Skeletal muscle satellite cell (primary cell): ENCODE results near the gene SIRT5. TPM values are rescaled to one million over a fixed set of nuclear protein-coding genes. Genes with fewer than 3 reads are reported as not detected.

Experiments used
- H3K27me3 ChIP-seq: 2 replicates; pipeline ENCODE4 v1.7.0; 2013; ENCODE audit warnings: low read length; ENCODE audit not compliant: control insufficient read depth, insufficient read depth
- H3K36me3 ChIP-seq: 2 replicates; pipeline ENCODE4 v1.7.0; 2013; ENCODE audit warnings: mild to moderate bottlenecking, control low read depth, low read length; ENCODE audit not compliant: insufficient read depth
- H3K4me1 ChIP-seq: 2 replicates; pipeline ENCODE4 v1.7.0; 2013; ENCODE audit warnings: low read length; ENCODE audit not compliant: control insufficient read depth, insufficient read depth
- H3K4me2 ChIP-seq: 2 replicates; pipeline ENCODE4 v1.7.0; 2013; ENCODE audit warnings: mild to moderate bottlenecking, low read length
- H3K4me3 ChIP-seq: 2 replicates; pipeline ENCODE4 v1.7.0; 2013; ENCODE audit warnings: low read length
- H3K9ac ChIP-seq: 2 replicates; pipeline ENCODE4 v1.7.0; 2013; ENCODE audit warnings: mild to moderate bottlenecking, low read depth, low read length, moderate library complexity
- H3K9me3 ChIP-seq: replicated peaks from 2 replicates; pipeline ENCODE4 v1.7.0; 2013; ENCODE audit warnings: mild to moderate bottlenecking, control low read depth, low read length
- total RNA-seq: library from RNA; depleted of rRNA; stranded (reverse); fragments of >200 nt; gene quantifications from 2 replicates; pipeline ENCODE4 v1.2.3, GENCODE V29; 2012; rRNA removed

Gene SIRT5
- 5.3 and 6.3 TPM in 2 replicates for total RNA-seq

DNA sequence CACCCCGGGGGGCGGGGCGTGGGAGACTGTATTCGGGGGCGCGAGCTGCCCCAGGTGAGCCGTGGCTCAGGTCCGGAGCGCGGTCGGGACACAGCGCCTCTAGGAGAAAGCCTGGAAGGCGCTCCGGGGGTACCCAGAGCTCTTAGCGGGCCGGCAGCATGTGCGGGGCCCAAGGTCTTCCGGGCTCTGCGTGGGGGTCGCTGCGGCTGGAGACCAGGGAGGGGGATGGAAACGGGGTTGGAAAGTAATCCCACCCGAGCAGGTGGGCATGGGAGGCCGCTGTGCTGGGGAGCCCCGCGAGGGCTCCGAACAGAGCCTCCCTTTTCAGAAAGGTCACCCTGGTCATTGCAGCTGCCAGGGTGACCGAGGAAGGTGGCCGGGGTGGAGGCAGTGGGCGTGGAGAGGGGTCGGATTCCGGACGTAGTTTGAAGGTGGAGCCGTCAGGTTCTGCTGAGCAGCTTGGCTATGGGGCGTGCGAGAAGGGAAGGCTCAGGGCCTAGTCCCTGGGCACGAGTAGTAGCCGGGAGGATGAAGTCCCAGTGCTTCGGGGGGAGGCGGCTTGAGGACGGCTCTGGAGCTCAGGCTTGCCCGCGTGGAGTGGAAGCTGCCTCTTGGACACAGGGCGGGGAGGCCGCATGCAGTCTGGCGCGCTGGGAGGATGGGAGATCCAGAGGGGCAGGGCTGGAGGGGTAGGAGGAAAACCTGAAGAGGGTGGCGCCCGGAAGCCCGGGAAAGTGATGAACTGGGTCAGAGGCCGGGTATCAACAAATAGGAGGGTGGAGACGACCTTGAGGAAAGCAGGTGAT is at the start of gene SIRT5:
TSS of gene SIRT5 (plus strand) at position 31 of the 806 bp plus-strand sequence. CDS start 9,510 bp downstream, outside the sequence.
- Histone ChIP-seq H3K36me3 (no peaks in the 10 kb centered on the region), H3K27me3 (peaks cover under 1% of the 10 kb centered on the region), H3K4me1 (peaks cover 4% of the 10 kb centered on the region), H3K4me2 (peak within 1 kb of the TSS; percentile 99), H3K9me3 (no peaks in the 10 kb centered on the region), H3K4me3 (peak within 1 kb of the TSS; percentile 90), H3K9ac (peak within 1 kb of the TSS; percentile 91)

DNA sequence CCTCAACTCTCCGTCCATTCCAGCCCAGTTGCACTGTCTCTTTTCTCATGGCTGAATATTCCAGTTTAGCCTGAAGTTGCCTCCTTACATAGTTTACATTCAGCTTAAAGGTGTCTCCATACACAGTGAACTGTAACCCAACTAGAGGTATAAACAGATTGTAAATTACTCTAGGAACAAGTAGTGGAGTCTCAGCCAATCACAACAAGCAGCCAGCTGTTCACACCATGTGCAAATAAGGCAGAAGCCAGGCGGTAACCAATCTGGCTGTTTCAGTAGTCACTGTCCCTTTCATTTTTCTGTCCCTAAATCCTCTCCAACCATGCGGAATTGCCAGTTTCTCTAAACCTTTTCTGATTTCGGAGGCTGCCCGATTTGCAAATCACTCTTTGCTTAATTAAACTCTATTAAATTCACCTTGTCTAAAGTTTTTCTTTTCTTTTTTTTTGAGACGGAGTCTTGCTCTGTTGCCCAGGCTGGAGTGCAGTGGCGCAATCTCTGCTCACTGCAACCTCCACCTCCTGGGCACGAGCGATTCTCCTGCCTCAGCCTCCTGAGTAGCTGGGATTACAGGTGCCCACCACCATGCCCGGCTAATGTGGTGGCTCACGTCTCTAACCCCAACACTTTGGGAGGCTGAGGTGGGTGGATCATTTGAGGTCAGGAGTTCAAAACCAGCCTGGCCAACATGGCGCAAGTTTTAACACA is 49.4 kb upstream of the SIRT5 start:
- Histone ChIP-seq H3K9me3 (no peaks in the 10 kb centered on the region), H3K27me3 (no peaks in the 10 kb centered on the region), H3K36me3 (no peaks in the 10 kb centered on the region), H3K4me1 (peaks cover 11% of the 10 kb centered on the region), H3K9ac (no peak overlapping the region), H3K4me2 (no peak overlapping the region), H3K4me3 (no peak overlapping the region)

DNA sequence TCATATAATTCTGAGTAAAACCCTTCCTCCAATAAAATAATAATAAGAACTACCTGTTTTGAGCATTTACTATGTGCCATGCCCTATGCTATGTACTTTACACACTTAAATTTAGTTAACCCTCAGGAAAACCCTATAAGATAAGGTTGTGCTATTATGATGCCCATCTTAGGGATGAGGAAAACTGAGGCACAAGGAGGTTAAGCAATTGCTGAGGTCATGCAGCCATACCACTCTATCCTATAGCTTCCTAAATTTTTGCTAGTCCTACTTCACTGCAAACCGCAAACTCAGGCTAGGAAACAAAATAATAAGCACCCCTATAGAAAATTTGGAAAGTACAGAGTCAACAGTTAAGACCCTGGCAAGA is 48.1 kb upstream of the SIRT5 start:
- H3K9ac ChIP-seq = no peak overlapping the region
- H3K4me1 ChIP-seq = peaks cover 11% of the 10 kb centered on the region
- H3K36me3 ChIP-seq = no peaks in the 10 kb centered on the region
- H3K4me2 ChIP-seq = no peak overlapping the region
- no peaks in the 10 kb centered on the region for H3K9me3 ChIP-seq
- no peaks in the 10 kb centered on the region for H3K27me3 ChIP-seq
- no peak overlapping the region for H3K4me3 ChIP-seq

DNA sequence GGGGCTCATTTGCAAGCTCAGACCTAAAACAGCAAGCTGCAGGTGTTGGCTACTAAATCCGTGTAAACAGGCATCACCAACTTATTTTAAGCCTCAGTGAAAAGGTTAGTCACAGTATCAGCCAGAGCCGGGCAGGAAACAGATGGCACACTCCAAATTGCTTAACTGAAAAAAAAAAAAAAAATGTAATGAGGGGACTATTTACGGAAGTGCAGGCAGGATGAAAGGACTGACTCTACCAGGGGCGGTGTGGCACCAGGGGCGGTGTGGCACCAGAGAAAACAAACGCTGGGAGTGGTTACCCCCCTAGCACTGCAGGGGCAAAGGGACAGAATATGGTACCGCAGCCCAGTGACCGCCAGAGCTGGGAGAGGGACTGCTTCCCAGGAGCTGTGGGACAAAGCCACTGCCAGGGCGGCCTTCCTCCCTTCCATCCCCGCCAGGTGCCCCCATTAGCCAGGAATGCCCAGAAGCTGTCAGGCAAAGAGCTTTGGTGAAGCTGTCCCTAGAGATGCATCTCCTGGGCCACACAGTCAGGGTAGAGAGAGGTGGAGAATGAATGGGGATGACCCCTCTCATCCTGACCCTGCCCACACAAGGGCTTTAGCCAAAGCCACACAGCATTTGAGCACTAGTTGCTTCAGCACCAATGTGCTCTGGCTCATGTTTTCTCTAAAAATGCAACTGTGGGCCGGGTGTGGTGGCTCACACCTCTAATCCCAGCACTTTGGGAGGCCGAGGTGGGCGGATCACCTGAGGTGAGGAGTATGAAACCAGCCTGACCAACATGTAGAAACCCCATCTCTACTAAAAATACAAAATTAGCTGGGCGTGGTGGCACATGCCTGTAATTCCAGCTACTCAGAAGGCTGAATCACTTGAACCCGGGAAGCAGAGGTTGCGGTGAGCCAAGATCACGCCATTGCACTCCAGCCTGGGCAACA is 47.4 kb upstream of the SIRT5 start:
- Histone ChIP-seq H3K4me1 (peaks cover 11% of the 10 kb centered on the region), H3K9ac (no peak overlapping the region), H3K4me2 (no peak overlapping the region), H3K27me3 (peaks cover 2% of the 10 kb centered on the region), H3K4me3 (no peak overlapping the region), H3K36me3 (no peaks in the 10 kb centered on the region), H3K9me3 (no peaks in the 10 kb centered on the region)

DNA sequence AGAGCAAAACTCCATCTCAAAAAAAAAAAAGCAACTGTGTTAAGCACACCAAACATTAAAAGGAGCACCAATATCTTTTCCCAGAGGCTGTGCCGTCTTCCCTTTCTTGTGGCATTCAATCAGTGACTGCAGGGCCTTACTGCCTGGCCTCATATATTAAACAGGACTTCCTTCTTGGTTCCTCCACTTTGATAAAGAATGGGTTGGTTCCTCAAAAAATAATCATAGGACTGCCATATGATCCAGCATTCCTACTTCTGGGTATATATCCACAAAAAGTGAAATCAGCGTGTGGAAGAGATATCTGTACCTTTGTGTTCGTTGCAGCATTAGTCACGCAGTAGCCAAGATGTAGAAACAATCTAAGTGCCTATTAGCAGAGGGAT is 46.7 kb upstream of the SIRT5 start:
- H3K9me3 ChIP-seq = no peaks in the 10 kb centered on the region

DNA sequence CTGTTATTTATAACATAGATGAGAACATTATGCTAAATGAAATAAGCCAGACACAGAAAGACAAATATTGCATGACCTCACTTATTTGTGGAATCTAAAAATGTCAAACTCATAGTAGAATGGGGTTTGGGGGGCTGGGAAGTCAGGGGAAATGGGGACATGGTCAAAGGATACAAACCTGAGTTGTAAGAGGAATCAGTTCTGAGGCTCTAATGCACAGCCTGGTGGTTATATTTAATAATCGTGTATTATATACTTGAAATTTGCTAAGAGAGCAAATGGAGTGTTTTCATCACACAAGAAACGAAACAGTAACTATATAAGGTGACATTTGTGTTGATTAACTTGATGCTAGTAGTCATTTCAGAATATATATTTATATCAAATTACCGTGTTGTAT is 46.2 kb upstream of the SIRT5 start:
- Histone ChIP-seq H3K9me3 (no peaks in the 10 kb centered on the region), H3K4me1 (peaks cover 11% of the 10 kb centered on the region), H3K4me3 (no peak overlapping the region), H3K4me2 (no peak overlapping the region), H3K9ac (no peak overlapping the region), H3K36me3 (no peaks in the 10 kb centered on the region), H3K27me3 (peaks cover 3% of the 10 kb centered on the region)

More for the DNA sequence above, 46.7 kb upstream of the SIRT5 start:
- H3K27me3 ChIP-seq = peaks cover 3% of the 10 kb centered on the region
- no peaks in the 10 kb centered on the region for H3K36me3 ChIP-seq
- no peak overlapping the region for H3K4me3 ChIP-seq
- peaks cover 11% of the 10 kb centered on the region for H3K4me1 ChIP-seq
- no peak overlapping the region for H3K9ac ChIP-seq
- no peak overlapping the region for H3K4me2 ChIP-seq

DNA sequence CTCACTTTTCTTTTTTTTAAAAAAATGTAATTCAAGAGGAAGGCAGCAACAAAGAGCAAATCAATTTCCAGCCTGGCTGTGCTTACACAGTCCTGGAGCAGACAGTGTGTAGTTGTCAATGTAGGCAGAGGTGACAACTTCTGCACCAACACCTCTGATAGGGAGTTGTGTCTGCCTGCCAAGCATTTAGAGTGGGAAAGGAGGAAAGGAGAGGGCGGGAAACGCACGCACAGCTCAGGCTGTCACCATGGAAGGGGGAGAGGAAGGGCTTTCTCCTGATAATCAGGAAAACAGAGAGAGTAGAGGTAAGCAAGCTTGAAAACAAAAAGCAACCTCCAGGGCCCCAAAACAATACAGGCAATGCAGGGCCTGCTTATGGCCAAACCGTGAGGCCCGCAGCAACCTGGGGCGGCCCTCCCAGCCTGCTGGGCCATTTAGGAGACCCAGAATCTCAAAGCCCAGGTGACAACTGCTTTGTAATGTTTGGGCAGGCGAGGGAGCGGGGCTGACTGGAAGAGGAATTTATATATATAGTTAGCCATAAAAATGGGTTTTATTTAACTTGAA is 45.5 kb upstream of the SIRT5 start:
- Histone ChIP-seq H3K36me3 (no peaks in the 10 kb centered on the region), H3K4me2 (no peak overlapping the region), H3K9me3 (no peaks in the 10 kb centered on the region), H3K9ac (no peak overlapping the region), H3K27me3 (peaks cover 3% of the 10 kb centered on the region), H3K4me3 (no peak overlapping the region), H3K4me1 (peaks cover 11% of the 10 kb centered on the region)

DNA sequence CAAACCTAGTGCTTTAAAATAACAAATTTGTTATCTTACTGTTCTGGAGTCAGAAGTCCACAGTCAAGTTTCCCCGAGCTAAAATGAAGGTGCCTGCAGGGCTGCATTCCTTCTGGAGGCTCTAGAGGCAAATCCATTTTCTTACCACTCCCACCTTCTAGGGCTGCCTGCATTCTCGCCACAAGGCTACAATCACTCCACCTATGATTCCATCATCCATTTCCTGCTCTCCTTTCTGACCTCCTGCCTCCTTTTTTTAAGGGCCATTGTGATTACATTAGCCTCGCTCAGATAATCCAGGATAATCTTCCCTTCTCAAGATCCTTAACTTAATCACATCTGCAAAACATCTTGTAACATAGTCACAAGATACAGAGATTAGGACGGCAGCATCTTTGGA is 42.4 kb upstream of the SIRT5 start:
- H3K4me1 ChIP-seq = peaks cover 7% of the 10 kb centered on the region
- H3K36me3 ChIP-seq = no peaks in the 10 kb centered on the region
- peaks cover 6% of the 10 kb centered on the region for H3K27me3 ChIP-seq
- no peaks in the 10 kb centered on the region for H3K9me3 ChIP-seq
- H3K4me2 ChIP-seq = no peak overlapping the region
- no peak overlapping the region for H3K9ac ChIP-seq
- H3K4me3 ChIP-seq = no peak overlapping the region

DNA sequence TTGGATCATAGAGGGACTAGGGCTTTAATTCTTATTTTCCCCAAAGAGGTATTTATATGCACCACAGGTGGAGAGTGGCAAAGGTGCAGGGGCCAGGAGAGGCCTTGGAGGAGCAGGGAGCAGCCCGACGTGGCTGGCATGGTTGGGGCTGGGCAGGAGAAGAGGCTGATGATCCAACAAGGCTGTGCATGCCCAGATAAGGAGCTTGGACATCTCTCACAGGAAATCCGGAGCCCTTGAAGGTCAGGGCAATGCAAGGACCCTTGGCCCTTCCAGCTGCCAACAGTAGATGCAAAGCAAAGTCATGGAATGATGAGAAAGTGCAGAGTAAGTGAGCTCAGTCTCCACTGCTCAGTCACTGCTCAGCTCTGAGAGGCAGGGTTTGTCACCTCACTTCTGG is 39.9 kb upstream of the SIRT5 start:
- Histone ChIP-seq H3K9ac (no peak overlapping the region), H3K36me3 (no peaks in the 10 kb centered on the region), H3K27me3 (peaks cover 6% of the 10 kb centered on the region), H3K9me3 (no peaks in the 10 kb centered on the region), H3K4me1 (peaks cover 3% of the 10 kb centered on the region), H3K4me3 (no peak overlapping the region), H3K4me2 (no peak overlapping the region)

DNA sequence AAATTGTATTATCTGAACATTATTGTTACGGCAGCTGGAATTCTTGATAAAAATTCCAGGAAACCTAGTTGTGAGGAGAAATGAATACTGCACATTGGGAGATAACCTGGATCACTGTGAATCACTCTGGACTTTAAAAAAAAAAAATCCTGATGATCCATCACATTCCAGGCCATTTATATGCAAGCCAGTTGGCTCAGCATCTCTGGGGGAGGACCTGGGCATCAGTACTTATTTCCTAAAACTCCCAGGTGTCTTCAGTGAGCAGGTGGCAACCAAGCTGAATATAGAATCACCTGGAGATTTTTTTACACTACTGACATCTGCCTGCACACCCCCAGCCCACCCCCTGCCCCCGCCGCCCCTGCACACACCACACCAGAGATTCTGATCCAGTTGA is 39.1 kb upstream of the SIRT5 start:
- peaks cover 6% of the 10 kb centered on the region for H3K27me3 ChIP-seq
- no peaks in the 10 kb centered on the region for H3K9me3 ChIP-seq
- no peak overlapping the region for H3K4me3 ChIP-seq
- no peak overlapping the region for H3K9ac ChIP-seq
- no peak overlapping the region for H3K4me2 ChIP-seq
- H3K36me3 ChIP-seq = no peaks in the 10 kb centered on the region
- H3K4me1 ChIP-seq = peaks cover 3% of the 10 kb centered on the region
